PC-3 (cell line): ENCODE data around the gene YTHDC1.

Experiments used
- CTCF ChIP-seq: fragments of 300-600 bp; sonication (generic); conservative IDR thresholded peaks from 2 replicates; pipeline ENCODE4 v1.5.1; 2017; ENCODE audit warnings: antibody characterized with exemption, low read depth, mild to moderate bottlenecking, low read length
- EZH2phosphoT487 ChIP-seq: fragments of 300-600 bp; sonication (generic); IDR thresholded peaks from 2 replicates; pipeline ENCODE4 v1.6.1; 2018; ENCODE audit warnings: mild to moderate bottlenecking, antibody characterized with exemption, low read length, borderline replicate concordance

GRCh38 chr4:68299492-68300457 lies 50.1 kb downstream of the YTHDC1 start:
- TF ChIP-seq EZH2phosphoT487 (no peak), CTCF (no peak)
